ENCODE measurements around the gene SCN2B.

GRCh38 chr11:118142809-118143208 is 33.6 kb downstream of the SCN2B start:
- TF ChIP-seq EZH2phosphoT487 (IDR thresholded peaks at IDR 0.05; ENCODE audit: insufficient read depth, low read depth) (no peak), EZH2 (IDR thresholded peaks at IDR 0.05; ENCODE audit: insufficient read depth, poor library complexity, severe bottlenecking) (no peak)
